ENCODE measurements around the gene ECSIT.

DNA sequence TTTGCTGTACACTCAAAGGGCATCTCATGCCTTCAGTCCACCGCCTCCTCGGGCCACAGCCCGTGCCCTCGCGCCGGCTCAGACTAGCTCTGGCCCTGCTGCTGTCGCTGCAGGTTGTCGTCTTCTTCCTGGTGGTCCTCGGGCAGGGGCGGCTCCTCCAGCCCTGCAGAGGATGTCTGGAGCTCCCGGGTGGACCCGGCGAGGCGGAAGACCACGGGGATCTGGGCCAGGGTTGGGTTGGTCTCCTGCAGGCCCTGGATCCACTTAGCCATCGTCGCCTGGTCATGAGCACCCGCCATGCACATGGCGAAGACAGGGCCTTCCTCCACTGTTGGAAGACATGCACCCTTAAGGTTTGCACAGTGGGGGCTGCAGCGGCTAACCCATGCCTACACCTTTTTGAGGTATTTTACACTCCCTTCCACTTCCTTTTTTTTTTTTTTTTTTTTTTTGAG is 22.8 kb downstream of the ECSIT start:
- TF ChIP-seq CTCF (IDR thresholded peaks at IDR 0.05) (no peak), POLR2A (IDR thresholded peaks at IDR 0.05) (no peak)
